GM12864 (cell line): ENCODE measurements around the gene LIPA.
"Not testable (repeated sequence)": the region's sequence is repeated elsewhere in the genome, so short reads cannot be mapped to it uniquely, and the experiment has no call there.

ENCODE experiments used
- DNase-seq: peaks from one replicate; pipeline ENCODE4 v3.0.0-alpha.2; 2011; ENCODE audit warnings: low read depth
- H3K4me3 ChIP-seq: 2 replicates; pipeline ENCODE4 v1.5.1; 2011; ENCODE audit warnings: mild to moderate bottlenecking, low read depth, low read length, control low read depth
- TF ChIP-seq, protein P1 (sequence below): IDR thresholded peaks from 2 replicates; pipeline ENCODE4 v1.5.1; 2011; ENCODE audit warnings: low read depth, mild to moderate bottlenecking, moderate library complexity, low read length, control low read depth, inconsistent platforms; ENCODE audit errors: missing control alignments

Gene LIPA

DNA sequence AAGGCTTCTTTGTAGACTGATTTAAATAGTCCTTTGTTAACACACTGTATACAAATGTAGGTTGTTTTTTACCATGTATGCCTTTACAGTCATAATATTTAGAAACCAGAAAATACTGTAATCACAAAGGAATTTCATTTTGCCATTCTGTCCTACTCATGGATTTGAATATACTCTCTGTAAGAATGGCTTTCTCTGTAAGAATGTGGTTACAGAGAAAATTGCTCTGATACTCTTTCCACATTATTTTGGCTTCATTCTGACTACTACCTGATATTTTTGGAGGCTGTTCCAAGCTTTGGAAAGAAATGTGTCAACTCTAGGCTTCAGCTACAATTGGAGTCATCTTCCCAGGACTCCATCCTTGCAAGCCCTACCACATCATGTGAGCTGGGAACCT lies 68.0 kb downstream of the LIPA start:
- TF ChIP-seq, protein P1, sequence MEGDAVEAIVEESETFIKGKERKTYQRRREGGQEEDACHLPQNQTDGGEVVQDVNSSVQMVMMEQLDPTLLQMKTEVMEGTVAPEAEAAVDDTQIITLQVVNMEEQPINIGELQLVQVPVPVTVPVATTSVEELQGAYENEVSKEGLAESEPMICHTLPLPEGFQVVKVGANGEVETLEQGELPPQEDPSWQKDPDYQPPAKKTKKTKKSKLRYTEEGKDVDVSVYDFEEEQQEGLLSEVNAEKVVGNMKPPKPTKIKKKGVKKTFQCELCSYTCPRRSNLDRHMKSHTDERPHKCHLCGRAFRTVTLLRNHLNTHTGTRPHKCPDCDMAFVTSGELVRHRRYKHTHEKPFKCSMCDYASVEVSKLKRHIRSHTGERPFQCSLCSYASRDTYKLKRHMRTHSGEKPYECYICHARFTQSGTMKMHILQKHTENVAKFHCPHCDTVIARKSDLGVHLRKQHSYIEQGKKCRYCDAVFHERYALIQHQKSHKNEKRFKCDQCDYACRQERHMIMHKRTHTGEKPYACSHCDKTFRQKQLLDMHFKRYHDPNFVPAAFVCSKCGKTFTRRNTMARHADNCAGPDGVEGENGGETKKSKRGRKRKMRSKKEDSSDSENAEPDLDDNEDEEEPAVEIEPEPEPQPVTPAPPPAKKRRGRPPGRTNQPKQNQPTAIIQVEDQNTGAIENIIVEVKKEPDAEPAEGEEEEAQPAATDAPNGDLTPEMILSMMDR = no peak
- no peak overlapping the region for H3K4me3 ChIP-seq
- no peak for DNase-seq

DNA sequence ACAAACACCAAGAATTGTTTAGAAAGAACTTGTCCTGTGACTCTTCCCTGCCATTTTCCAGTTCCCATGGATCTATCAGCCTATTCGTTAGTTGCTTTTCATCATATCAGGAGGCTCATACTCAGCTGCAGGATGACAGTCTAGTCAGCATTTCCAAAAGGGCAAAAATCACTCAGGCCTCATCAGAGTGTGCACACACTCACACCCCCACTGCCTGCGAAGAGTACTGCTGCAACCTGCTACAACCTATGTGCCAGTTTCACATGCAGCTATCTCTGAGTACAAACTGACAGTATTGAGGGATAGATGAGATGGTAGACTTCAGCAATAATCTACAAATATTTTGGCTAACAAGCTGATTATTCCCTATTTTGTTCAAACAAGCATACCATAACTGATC lies 68.7 kb downstream of the LIPA start:
- DNase-seq = no peak
- H3K4me3 ChIP-seq = no peak overlapping the region
- TF ChIP-seq, protein P1 = no peak

DNA sequence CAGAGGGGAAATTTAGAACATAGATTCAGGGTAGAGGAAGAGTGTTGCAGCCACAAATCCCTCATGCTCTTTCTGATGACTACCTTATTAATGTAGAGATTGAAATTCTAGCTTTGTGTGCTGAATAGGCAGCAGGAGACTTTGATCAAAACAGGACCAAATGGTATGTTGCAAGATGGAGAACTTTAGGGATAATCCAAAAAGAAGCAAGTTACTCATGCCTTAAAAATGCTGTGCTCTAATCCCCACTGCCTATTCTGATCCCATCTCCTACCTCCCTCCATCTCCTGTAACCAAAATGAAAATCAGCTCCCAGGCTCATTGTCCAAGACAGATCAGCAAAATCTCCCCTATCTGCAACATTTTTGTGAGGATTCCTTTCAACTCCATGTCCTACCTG lies 75.8 kb downstream of the LIPA start:
- H3K4me3 ChIP-seq = no peak overlapping the region
- no peak for DNase-seq
- TF ChIP-seq, protein P1 = no peak

DNA sequence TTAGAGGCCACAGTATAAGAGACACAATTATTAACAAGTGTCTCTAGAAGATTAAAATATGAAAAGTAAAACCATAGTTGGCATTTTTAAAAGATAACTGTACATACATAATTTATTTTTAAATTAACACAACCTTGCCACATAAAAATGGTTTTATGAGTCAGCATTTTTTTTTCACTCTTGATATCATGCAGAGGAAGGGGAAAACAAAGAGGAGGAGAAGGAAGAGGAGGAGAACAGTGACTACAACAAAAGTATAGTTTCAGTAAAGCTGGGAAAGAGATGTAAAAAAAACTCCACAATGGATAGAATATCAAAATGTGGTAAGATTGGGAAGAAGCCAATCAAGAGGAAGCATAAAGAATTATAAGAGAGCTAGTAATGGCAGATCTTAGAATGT lies 78.5 kb downstream of the LIPA start:
- no peak overlapping the region for H3K4me3 ChIP-seq
- TF ChIP-seq, protein P1 = no peak
- no peak for DNase-seq

DNA sequence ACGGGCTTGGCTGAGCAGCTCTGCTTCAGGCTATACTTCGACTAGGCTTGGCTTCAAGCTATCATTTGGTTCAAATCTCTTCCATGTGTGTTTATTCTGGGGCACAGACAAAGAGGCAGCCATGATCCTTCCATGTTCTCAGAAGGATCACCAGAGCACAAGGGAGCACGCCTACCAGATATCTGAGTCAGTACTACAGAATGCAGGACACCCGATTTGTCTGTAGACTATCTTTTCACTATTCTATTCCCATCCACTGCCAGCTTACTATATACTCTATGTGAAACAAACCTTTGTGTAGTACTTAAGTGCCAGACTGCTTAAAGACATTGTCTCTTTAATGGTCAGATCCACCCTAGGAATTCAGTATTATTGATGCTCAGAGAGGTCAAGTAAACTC lies 79.6 kb downstream of the LIPA start:
- DNase-seq = no peak
- H3K4me3 ChIP-seq = no peak overlapping the region
- TF ChIP-seq, protein P1 = no peak

DNA sequence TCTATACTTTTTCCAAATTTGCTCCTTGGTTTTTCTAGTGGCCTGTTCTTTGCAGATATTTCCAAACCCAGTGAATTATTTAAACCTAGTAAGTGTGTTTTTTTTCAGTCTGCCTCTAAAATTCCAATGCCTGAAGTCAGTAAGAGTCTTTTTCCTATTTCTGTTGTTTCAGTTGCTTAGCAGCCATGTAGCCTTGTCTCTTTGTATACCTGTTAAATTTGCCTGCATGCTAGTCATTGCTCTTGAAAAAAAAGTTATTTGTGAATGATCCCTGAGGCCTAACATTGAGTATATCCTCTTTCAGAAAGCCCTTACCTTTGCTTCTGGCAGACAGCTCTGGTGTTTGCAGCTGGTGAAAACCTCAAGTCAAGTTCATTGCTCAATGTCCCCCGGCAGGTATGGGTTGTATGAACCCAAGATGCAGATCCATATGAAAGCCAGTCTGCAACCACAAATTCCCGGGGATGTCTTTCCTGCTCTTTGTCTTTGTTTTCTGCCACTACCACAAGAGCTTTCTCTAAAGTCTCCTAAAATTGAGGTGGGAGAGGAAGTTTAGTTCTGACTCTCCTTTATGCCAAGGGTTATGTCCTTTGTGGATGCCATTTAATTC lies 80.2 kb downstream of the LIPA start:
- TF ChIP-seq, protein P1 = no peak
- no peak overlapping the region for H3K4me3 ChIP-seq
- DNase-seq = no peak

DNA sequence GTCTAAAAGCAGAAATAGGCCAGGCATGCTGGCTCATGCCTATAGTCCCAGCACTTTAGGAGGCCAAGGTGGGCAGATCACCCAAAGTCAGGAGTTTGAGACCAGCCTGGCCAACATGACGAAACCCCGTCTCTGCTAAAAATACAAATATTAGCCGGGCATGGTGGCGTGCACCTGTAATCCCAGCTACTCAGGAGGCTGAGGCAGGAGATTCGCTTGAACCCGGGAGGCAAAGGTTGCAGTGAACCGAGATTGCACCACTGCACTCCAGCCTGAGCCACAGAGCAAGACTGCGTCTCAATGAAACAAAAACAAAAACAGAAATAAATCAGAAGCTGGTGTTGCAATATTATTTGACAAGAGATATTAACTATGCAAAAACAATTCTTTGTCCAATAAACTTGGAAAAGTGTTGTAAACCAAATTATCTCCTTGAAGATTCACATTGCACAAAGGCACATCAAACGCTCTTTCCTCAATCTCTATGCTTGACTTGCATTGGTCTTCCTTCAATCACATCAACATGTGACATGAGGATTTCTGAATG lies 83.1 kb downstream of the LIPA start:
- not testable (repeated sequence) for H3K4me3 ChIP-seq, DNase-seq
